Globus pallidus (tissue), 1 donor: ENCODE data around the gene SPATA3.
"Not testable (repeated sequence)": the region's sequence is repeated elsewhere in the genome, so short reads cannot be mapped to it uniquely, and the experiment has no call there.

Experiments used
- DNase-seq: peaks from one replicate; pipeline ENCODE4 v3.0.0-alpha.2; 2015; ENCODE audit warnings: low spot score

The SPATA3 gene

GRCh38 chr2:230998882-230999281 is 3.0 kb downstream of the SPATA3 start:
- no peak for DNase-seq

GRCh38 chr2:230999477-230999876 is 3.6 kb downstream of the SPATA3 start:
- no peak for DNase-seq

GRCh38 chr2:231000211-231000904 is 4.4 kb downstream of the SPATA3 start:
- no peak for DNase-seq

GRCh38 chr2:231001036-231001435 is 5.1 kb downstream of the SPATA3 start:
- DNase-seq = no peak

GRCh38 chr2:231001921-231002320 is 6.0 kb downstream of the SPATA3 start:
- no peak for DNase-seq

- no peak for DNase-seq
Measured at GRCh38 chr2:231002641-231003040, 6.7 kb downstream of the SPATA3 start.

- no peak for DNase-seq
Measured at GRCh38 chr2:231003186-231003585, 7.3 kb downstream of the SPATA3 start.

- not testable (repeated sequence) for DNase-seq
Measured at GRCh38 chr2:231004930-231005329, 9.0 kb downstream of the SPATA3 start.

- DNase-seq = no peak
Measured at GRCh38 chr2:231007286-231008098, 11.6 kb downstream of the SPATA3 start.

- no peak for DNase-seq
Measured at GRCh38 chr2:231008131-231008530, 12.2 kb downstream of the SPATA3 start.

- DNase-seq = no peak
Measured at GRCh38 chr2:231009236-231009919, 13.5 kb downstream of the SPATA3 start.

- no peak for DNase-seq
Measured at GRCh38 chr2:231010201-231010730, 14.3 kb downstream of the SPATA3 start.

GRCh38 chr2:231011526-231011925 is 15.6 kb downstream of the SPATA3 start:
- DNase-seq = no peak

GRCh38 chr2:231012463-231012862 is 16.5 kb downstream of the SPATA3 start:
- DNase-seq = no peak

- no peak for DNase-seq
Measured at GRCh38 chr2:231013820-231014219, 17.9 kb downstream of the SPATA3 start.

GRCh38 chr2:231015478-231015877 is 19.6 kb downstream of the SPATA3 start:
- DNase-seq = peak; percentile 68

- DNase-seq = peak; percentile 39
Measured at GRCh38 chr2:231015926-231016325, 20.0 kb downstream of the SPATA3 start.

- DNase-seq = no peak
Measured at GRCh38 chr2:231016566-231017230, 20.8 kb downstream of the SPATA3 start.

- DNase-seq = no peak
Measured at GRCh38 chr2:231017231-231017598, 21.3 kb downstream of the SPATA3 start.

GRCh38 chr2:231018184-231018583 is 22.3 kb downstream of the SPATA3 start:
- DNase-seq = no peak

GRCh38 chr2:231025059-231025458 is 29.1 kb downstream of the SPATA3 start:
- DNase-seq = not testable (repeated sequence)

- DNase-seq = no peak
Measured at GRCh38 chr2:231028889-231029288, 33.0 kb downstream of the SPATA3 start.
